Measurements from ENCODE around the gene PSME1. TPM values are rescaled to one million over a fixed set of nuclear protein-coding genes. Genes with fewer than 3 reads are reported as not detected.
"Not testable (repeated sequence)": the region's sequence is repeated elsewhere in the genome, so short reads cannot be mapped to it uniquely, and the experiment has no call there.

PSME1 gene
- total RNA-seq, 4 donors from 2014 or later: 63.3 to 158 (median 87.5) TPM

GRCh38 chr14:24102357-24103048 is 33.5 kb upstream of the PSME1 start:
- Histone ChIP-seq H3K27me3 (no peaks in the 10 kb centered on the region), H3K4me3 (no peak overlapping the region), H3K4me1 (no peaks in the 10 kb centered on the region), H3K9me3 (no peaks in the 10 kb centered on the region), H3K27ac (no peak overlapping the region), H3K36me3 (no peaks in the 10 kb centered on the region)
- ATAC-seq: no peak
- TF ChIP-seq POLR2A (IDR thresholded peaks at IDR 0.05): no peak
- TF ChIP-seq, protein P1, sequence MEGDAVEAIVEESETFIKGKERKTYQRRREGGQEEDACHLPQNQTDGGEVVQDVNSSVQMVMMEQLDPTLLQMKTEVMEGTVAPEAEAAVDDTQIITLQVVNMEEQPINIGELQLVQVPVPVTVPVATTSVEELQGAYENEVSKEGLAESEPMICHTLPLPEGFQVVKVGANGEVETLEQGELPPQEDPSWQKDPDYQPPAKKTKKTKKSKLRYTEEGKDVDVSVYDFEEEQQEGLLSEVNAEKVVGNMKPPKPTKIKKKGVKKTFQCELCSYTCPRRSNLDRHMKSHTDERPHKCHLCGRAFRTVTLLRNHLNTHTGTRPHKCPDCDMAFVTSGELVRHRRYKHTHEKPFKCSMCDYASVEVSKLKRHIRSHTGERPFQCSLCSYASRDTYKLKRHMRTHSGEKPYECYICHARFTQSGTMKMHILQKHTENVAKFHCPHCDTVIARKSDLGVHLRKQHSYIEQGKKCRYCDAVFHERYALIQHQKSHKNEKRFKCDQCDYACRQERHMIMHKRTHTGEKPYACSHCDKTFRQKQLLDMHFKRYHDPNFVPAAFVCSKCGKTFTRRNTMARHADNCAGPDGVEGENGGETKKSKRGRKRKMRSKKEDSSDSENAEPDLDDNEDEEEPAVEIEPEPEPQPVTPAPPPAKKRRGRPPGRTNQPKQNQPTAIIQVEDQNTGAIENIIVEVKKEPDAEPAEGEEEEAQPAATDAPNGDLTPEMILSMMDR (IDR thresholded peaks at IDR 0.05 in 4 of 5, conservative IDR thresholded peaks at IDR 0.05 in 1 of 5): no peak
- in situ Hi-C loops (cut with MboI; ENCODE audit: low sequenced_read_pairs in 4 of 4): no loop called here
- DNase-seq: no peak
- intact Hi-C loops (cut with DNase I; ENCODE audit: low total_unique reads): no loop called here

- no peak overlapping the region for H3K27ac ChIP-seq
- DNase-seq: no peak
- intact Hi-C loops (cut with DNase I; ENCODE audit: low total_unique reads) (no loop called here), in situ Hi-C loops (cut with MboI; ENCODE audit: low sequenced_read_pairs in 4 of 4) (no loop called here)
- H3K9me3 ChIP-seq: no peaks in the 10 kb centered on the region
- H3K27me3 ChIP-seq: no peaks in the 10 kb centered on the region
- no peaks in the 10 kb centered on the region for H3K36me3 ChIP-seq
- TF ChIP-seq, protein P1 (IDR thresholded peaks at IDR 0.05 in 4 of 5, conservative IDR thresholded peaks at IDR 0.05 in 1 of 5): no peak
- no peak for TF ChIP-seq POLR2A (IDR thresholded peaks at IDR 0.05)
- ATAC-seq: no peak
- H3K4me1 ChIP-seq: peaks cover 0 to 2% of the 10 kb centered on the region in 2 donors
- no peak overlapping the region for H3K4me3 ChIP-seq
These were observed 32.5 kb upstream of the PSME1 start for GRCh38 chr14:24103451-24103850.

DNA sequence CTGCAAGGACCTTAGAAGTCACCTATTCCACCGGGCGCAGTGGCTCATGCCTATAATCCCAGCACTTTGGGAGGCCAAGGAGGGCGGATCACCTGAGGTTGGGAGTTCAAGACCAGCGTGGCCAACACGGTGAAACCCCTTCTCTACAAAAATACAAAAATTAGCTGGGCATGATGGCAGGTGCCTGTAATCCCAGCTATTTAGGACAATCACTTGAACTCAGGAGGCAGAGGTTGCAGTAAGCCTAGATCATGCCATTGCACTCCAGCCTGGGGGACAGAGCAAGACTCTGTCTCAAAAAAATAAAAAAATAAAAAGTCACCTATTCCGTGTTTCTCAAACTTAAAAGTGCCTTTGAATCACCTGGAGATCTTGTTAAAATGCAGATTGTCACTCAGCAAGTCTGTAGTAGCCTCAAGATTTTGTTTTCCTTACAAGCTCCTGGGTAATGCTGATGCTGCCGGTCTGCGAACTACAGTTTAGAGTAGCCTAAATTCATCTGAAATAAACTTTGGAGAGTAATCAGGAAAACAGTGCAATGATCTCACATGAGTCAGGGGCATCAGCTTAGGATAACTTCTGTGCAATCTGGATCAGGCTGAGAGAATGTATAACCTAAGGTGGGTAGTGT is 30.3 kb upstream of the PSME1 start:
- not testable (repeated sequence) for H3K27ac ChIP-seq, DNase-seq, H3K27me3 ChIP-seq, H3K36me3 ChIP-seq, H3K4me3 ChIP-seq, H3K4me1 ChIP-seq, ATAC-seq, H3K9me3 ChIP-seq
- intact Hi-C loops (cut with DNase I; ENCODE audit: low total_unique reads) (loop anchor here (5.0 kb wide), 1 partner anchor 473 kb away; no protein-coding TSS in a partner anchor), in situ Hi-C loops (cut with MboI; ENCODE audit: low sequenced_read_pairs in 4 of 4) (loop anchor here in 1 of 4 donors (5.0 kb wide), 1 partner anchor 48 kb away; no protein-coding TSS in a partner anchor)

- no peaks in the 10 kb centered on the region for H3K27me3 ChIP-seq
- TF ChIP-seq, protein P1 (IDR thresholded peaks at IDR 0.05 in 4 of 5, conservative IDR thresholded peaks at IDR 0.05 in 1 of 5): no peak
- no peak for TF ChIP-seq POLR2A (IDR thresholded peaks at IDR 0.05)
- no peaks in the 10 kb centered on the region for H3K36me3 ChIP-seq
- H3K27ac ChIP-seq: no peak overlapping the region
- in situ Hi-C loops (cut with MboI; ENCODE audit: low sequenced_read_pairs in 4 of 4) (loop anchor here in 1 of 4 donors (5.0 kb wide), 1 partner anchor 49 kb away; no protein-coding TSS in a partner anchor), intact Hi-C loops (cut with DNase I; ENCODE audit: low total_unique reads) (loop anchor here (5.0 kb wide), 1 partner anchor 474 kb away; no protein-coding TSS in a partner anchor)
- ATAC-seq (no peak), DNase-seq (no peak)
- no peaks in the 10 kb centered on the region for H3K9me3 ChIP-seq
- no peak overlapping the region for H3K4me3 ChIP-seq
- H3K4me1 ChIP-seq: peaks cover 7 to 9% of the 10 kb centered on the region in 2 donors
These were observed 29.2 kb upstream of the PSME1 start for GRCh38 chr14:24106672-24107271.

Measured in gastrocnemius medialis (tissue), 4 donors.